ENCODE measurements around the gene SFTPD.

SFTPD gene

GRCh38 chr10:79932841-79933379 is 16.0 kb downstream of the SFTPD start:
- Histone ChIP-seq H3K9me3 (ENCODE audit: control insufficient read depth in 1 of 2, low read length in 2 of 2) (no peaks in the 10 kb centered on the region), H3K4me3 (ENCODE audit: low read depth in 1 of 2, low read length in 2 of 2) (no peak overlapping the region), H3K36me3 (ENCODE audit: control insufficient read depth in 1 of 2, insufficient read depth in 2 of 2, low read length in 2 of 2) (no peaks in the 10 kb centered on the region), H3K4me1 (ENCODE audit: control insufficient read depth in 1 of 2, insufficient read depth in 2 of 2, low read length in 2 of 2) (peaks cover 0 to 4% of the 10 kb centered on the region in 2 donors), H3K27me3 (ENCODE audit: low read depth, low read length) (no peaks in the 10 kb centered on the region), H3K27ac (ENCODE audit: low read length) (no peak overlapping the region)

- Histone ChIP-seq H3K9me3 (ENCODE audit: control insufficient read depth in 1 of 2, low read length in 2 of 2) (no peaks in the 10 kb centered on the region), H3K4me1 (ENCODE audit: control insufficient read depth in 1 of 2, insufficient read depth in 2 of 2, low read length in 2 of 2) (peaks cover 0 to 4% of the 10 kb centered on the region in 2 donors), H3K27ac (ENCODE audit: low read length) (no peak overlapping the region), H3K36me3 (ENCODE audit: control insufficient read depth in 1 of 2, insufficient read depth in 2 of 2, low read length in 2 of 2) (no peaks in the 10 kb centered on the region), H3K27me3 (ENCODE audit: low read depth, low read length) (no peaks in the 10 kb centered on the region), H3K4me3 (ENCODE audit: low read depth in 1 of 2, low read length in 2 of 2) (no peak overlapping the region)
Measured at GRCh38 chr10:79932307-79932706, 16.6 kb downstream of the SFTPD start.

GRCh38 chr10:79930751-79931150 is 18.2 kb downstream of the SFTPD start:
- Histone ChIP-seq H3K27ac (ENCODE audit: low read length) (no peak overlapping the region), H3K4me1 (ENCODE audit: control insufficient read depth in 1 of 2, insufficient read depth in 2 of 2, low read length in 2 of 2) (peaks cover 0 to 4% of the 10 kb centered on the region in 2 donors), H3K27me3 (ENCODE audit: low read depth, low read length) (no peaks in the 10 kb centered on the region), H3K4me3 (ENCODE audit: low read depth in 1 of 2, low read length in 2 of 2) (no peak overlapping the region), H3K9me3 (ENCODE audit: control insufficient read depth in 1 of 2, low read length in 2 of 2) (no peaks in the 10 kb centered on the region), H3K36me3 (ENCODE audit: control insufficient read depth in 1 of 2, insufficient read depth in 2 of 2, low read length in 2 of 2) (no peaks in the 10 kb centered on the region)

GRCh38 chr10:79930267-79930666 is 18.6 kb downstream of the SFTPD start:
- H3K9me3 ChIP-seq (ENCODE audit: control insufficient read depth in 1 of 2, low read length in 2 of 2): no peaks in the 10 kb centered on the region
- H3K4me1 ChIP-seq (ENCODE audit: control insufficient read depth in 1 of 2, insufficient read depth in 2 of 2, low read length in 2 of 2): peaks cover 0 to 4% of the 10 kb centered on the region in 2 donors
- H3K4me3 ChIP-seq (ENCODE audit: low read depth in 1 of 2, low read length in 2 of 2): no peak overlapping the region
- H3K27ac ChIP-seq (ENCODE audit: low read length): no peak overlapping the region
- no peaks in the 10 kb centered on the region for H3K27me3 ChIP-seq (ENCODE audit: low read depth, low read length)
- no peaks in the 10 kb centered on the region for H3K36me3 ChIP-seq (ENCODE audit: control insufficient read depth in 1 of 2, insufficient read depth in 2 of 2, low read length in 2 of 2)

GRCh38 chr10:79929409-79929904 is 19.4 kb downstream of the SFTPD start:
- no peak overlapping the region for H3K4me3 ChIP-seq (ENCODE audit: low read depth in 1 of 2, low read length in 2 of 2)

GRCh38 chr10:79928028-79928583 is 20.8 kb downstream of the SFTPD start:
- no peak overlapping the region for H3K27ac ChIP-seq (ENCODE audit: low read length)
- H3K4me1 ChIP-seq (ENCODE audit: control insufficient read depth in 1 of 2, insufficient read depth in 2 of 2, low read length in 2 of 2): peaks cover 0 to 4% of the 10 kb centered on the region in 2 donors
- no peaks in the 10 kb centered on the region for H3K9me3 ChIP-seq (ENCODE audit: control insufficient read depth in 1 of 2, low read length in 2 of 2)
- H3K4me3 ChIP-seq (ENCODE audit: low read depth in 1 of 2, low read length in 2 of 2): no peak overlapping the region
- H3K27me3 ChIP-seq (ENCODE audit: low read depth, low read length): no peaks in the 10 kb centered on the region
- no peaks in the 10 kb centered on the region for H3K36me3 ChIP-seq (ENCODE audit: control insufficient read depth in 1 of 2, insufficient read depth in 2 of 2, low read length in 2 of 2)

More at GRCh38 chr10:79929409-79929904, 19.4 kb downstream of the SFTPD start:
- no peaks in the 10 kb centered on the region for H3K36me3 ChIP-seq (ENCODE audit: control insufficient read depth in 1 of 2, insufficient read depth in 2 of 2, low read length in 2 of 2)
- peaks cover 0 to 4% of the 10 kb centered on the region in 2 donors for H3K4me1 ChIP-seq (ENCODE audit: control insufficient read depth in 1 of 2, insufficient read depth in 2 of 2, low read length in 2 of 2)
- H3K9me3 ChIP-seq (ENCODE audit: control insufficient read depth in 1 of 2, low read length in 2 of 2): no peaks in the 10 kb centered on the region
- H3K27ac ChIP-seq (ENCODE audit: low read length): no peak overlapping the region
- H3K27me3 ChIP-seq (ENCODE audit: low read depth, low read length): no peaks in the 10 kb centered on the region

GRCh38 chr10:79927111-79927828 is 21.6 kb downstream of the SFTPD start:
- Histone ChIP-seq H3K36me3 (ENCODE audit: control insufficient read depth in 1 of 2, insufficient read depth in 2 of 2, low read length in 2 of 2) (no peaks in the 10 kb centered on the region), H3K9me3 (ENCODE audit: control insufficient read depth in 1 of 2, low read length in 2 of 2) (no peaks in the 10 kb centered on the region), H3K4me3 (ENCODE audit: low read depth in 1 of 2, low read length in 2 of 2) (no peak overlapping the region), H3K27me3 (ENCODE audit: low read depth, low read length) (no peaks in the 10 kb centered on the region), H3K4me1 (ENCODE audit: control insufficient read depth in 1 of 2, insufficient read depth in 2 of 2, low read length in 2 of 2) (peaks cover 0 to 4% of the 10 kb centered on the region in 2 donors), H3K27ac (ENCODE audit: low read length) (no peak overlapping the region)

GRCh38 chr10:79926037-79926436 is 22.9 kb downstream of the SFTPD start:
- no peaks in the 10 kb centered on the region for H3K27me3 ChIP-seq (ENCODE audit: low read depth, low read length)
- no peak overlapping the region for H3K4me3 ChIP-seq (ENCODE audit: low read depth in 1 of 2, low read length in 2 of 2)
- H3K4me1 ChIP-seq (ENCODE audit: control insufficient read depth in 1 of 2, insufficient read depth in 2 of 2, low read length in 2 of 2): peaks cover 0 to 4% of the 10 kb centered on the region in 2 donors
- no peaks in the 10 kb centered on the region for H3K9me3 ChIP-seq (ENCODE audit: control insufficient read depth in 1 of 2, low read length in 2 of 2)
- H3K27ac ChIP-seq (ENCODE audit: low read length): no peak overlapping the region
- H3K36me3 ChIP-seq (ENCODE audit: control insufficient read depth in 1 of 2, insufficient read depth in 2 of 2, low read length in 2 of 2): no peaks in the 10 kb centered on the region

GRCh38 chr10:79925614-79926013 is 23.3 kb downstream of the SFTPD start:
- Histone ChIP-seq H3K36me3 (ENCODE audit: control insufficient read depth in 1 of 2, insufficient read depth in 2 of 2, low read length in 2 of 2) (no peaks in the 10 kb centered on the region), H3K27me3 (ENCODE audit: low read depth, low read length) (no peaks in the 10 kb centered on the region), H3K27ac (ENCODE audit: low read length) (no peak overlapping the region), H3K4me3 (ENCODE audit: low read depth in 1 of 2, low read length in 2 of 2) (no peak overlapping the region), H3K9me3 (ENCODE audit: control insufficient read depth in 1 of 2, low read length in 2 of 2) (no peaks in the 10 kb centered on the region), H3K4me1 (ENCODE audit: control insufficient read depth in 1 of 2, insufficient read depth in 2 of 2, low read length in 2 of 2) (peaks cover 0 to 4% of the 10 kb centered on the region in 2 donors)

- Histone ChIP-seq H3K27me3 (ENCODE audit: low read depth, low read length) (no peaks in the 10 kb centered on the region), H3K4me3 (ENCODE audit: low read depth in 1 of 2, low read length in 2 of 2) (no peak overlapping the region), H3K4me1 (ENCODE audit: control insufficient read depth in 1 of 2, insufficient read depth in 2 of 2, low read length in 2 of 2) (no peaks in the 10 kb centered on the region), H3K9me3 (ENCODE audit: control insufficient read depth in 1 of 2, low read length in 2 of 2) (no peaks in the 10 kb centered on the region), H3K27ac (ENCODE audit: low read length) (no peak overlapping the region), H3K36me3 (ENCODE audit: control insufficient read depth in 1 of 2, insufficient read depth in 2 of 2, low read length in 2 of 2) (no peaks in the 10 kb centered on the region)
Measured at GRCh38 chr10:79923669-79924068, 25.2 kb downstream of the SFTPD start.

- Histone ChIP-seq H3K36me3 (ENCODE audit: control insufficient read depth in 1 of 2, insufficient read depth in 2 of 2, low read length in 2 of 2) (no peaks in the 10 kb centered on the region), H3K9me3 (ENCODE audit: control insufficient read depth in 1 of 2, low read length in 2 of 2) (no peaks in the 10 kb centered on the region), H3K27ac (ENCODE audit: low read length) (no peak overlapping the region), H3K4me1 (ENCODE audit: control insufficient read depth in 1 of 2, insufficient read depth in 2 of 2, low read length in 2 of 2) (no peaks in the 10 kb centered on the region), H3K27me3 (ENCODE audit: low read depth, low read length) (no peaks in the 10 kb centered on the region), H3K4me3 (ENCODE audit: low read depth in 1 of 2, low read length in 2 of 2) (no peak overlapping the region)
Measured at GRCh38 chr10:79923145-79923544, 25.8 kb downstream of the SFTPD start.
